Testis (tissue), 2 donors: ENCODE results near the gene DNAJB8.

ENCODE experiments used
- CTCF ChIP-seq, 3 experiments: fragments of 450-650 bp in 2 of 3; fragments of 200-600 bp in 1 of 3; sonication (generic) in 1 of 3; IDR thresholded peaks; one replicate each; pipeline ENCODE4 v1.5.1; 2016 to 2019; ENCODE audit warnings: antibody characterized with exemption in 3 of 3, mild to moderate bottlenecking in 2 of 3, moderate library complexity in 1 of 3
- POLR2A ChIP-seq: fragments of 450-650 bp; IDR thresholded peaks from one replicate; pipeline ENCODE4 v1.6.1; 2017; ENCODE audit warnings: antibody characterized with exemption, mild to moderate bottlenecking, moderate library complexity

DNA sequence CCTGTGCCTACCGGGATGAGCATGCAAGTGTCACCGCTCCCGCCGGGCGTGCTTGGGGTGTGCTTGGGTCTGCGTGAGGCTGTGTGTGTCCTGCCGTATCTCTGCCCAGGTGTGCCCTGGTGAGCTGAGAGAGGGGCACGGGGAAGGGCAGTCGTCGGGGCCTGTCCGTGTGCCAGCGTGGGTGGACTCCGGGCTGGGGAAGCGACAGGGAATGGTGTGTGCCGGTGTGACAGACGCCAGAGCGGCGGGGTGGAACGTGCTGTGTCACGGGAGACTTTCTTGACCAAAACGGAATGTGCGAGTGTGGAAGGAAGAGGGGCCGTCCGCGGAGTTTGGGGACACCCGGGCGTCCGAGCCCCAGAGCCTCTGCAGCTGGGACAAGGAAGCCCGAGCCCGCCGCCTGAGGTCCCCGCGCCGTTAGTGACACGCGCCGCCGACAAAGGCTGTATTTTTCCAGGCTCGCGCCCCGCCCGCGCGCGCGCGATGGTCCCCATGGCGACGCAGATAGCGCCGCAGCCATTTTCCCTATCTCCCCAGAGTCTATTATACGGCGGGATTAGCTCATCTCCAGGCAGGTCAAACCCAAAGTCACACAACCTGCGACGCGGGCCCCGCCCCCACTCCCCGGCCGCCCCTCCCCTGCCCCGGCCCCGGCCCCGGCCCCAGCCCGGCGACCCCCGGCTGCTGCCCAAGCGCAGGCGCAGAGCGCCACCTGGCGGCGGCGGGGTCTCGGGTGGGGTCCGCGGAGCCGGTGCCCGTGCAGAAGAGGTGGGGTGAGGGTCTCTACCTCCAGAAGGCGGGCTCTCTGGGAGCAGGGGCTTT lies 30.8 kb upstream of the DNAJB8 start:
- TF ChIP-seq CTCF (IDR thresholded peaks at IDR 0.05) (peak; percentile 50 to 89 (median 58)), POLR2A (no peak)
